WTC11 (cell line): ENCODE data around the gene RAP2B. TPM values are rescaled to one million over a fixed set of nuclear protein-coding genes. Genes with fewer than 3 reads are reported as not detected.

Experiments
- ATAC-seq: fragments of 200-7000 bp; cut with Tn5 transposase; 2 replicates; pipeline ENCODE4 v1.10.0; 2021; ENCODE audit warnings: mild to moderate bottlenecking, moderate library complexity
- CTCF ChIA-PET: fragments of 300-600 bp; sonication (Branson Sonifier 250); formaldehyde crosslinking; loops from one replicate; lab custom pipeline; 2021; ENCODE audit warnings: antibody characterized with exemption; lab: Charles Lee
- POLR2A ChIA-PET: fragments of 350-600 bp; sonication (Branson Sonifier 250); formaldehyde crosslinking; loops from one replicate; lab custom pipeline; 2021; ENCODE audit warnings: antibody characterized with exemption; lab: Charles Lee
- DNase-seq: peaks from one replicate; pipeline ENCODE4 v3.0.0; 2021; ENCODE audit warnings: low spot score
- H3K27ac Mint-ChIP-seq: 2 replicates; pipeline ENCODE4 v1.8.0; 2021; ENCODE audit warnings: mixed read lengths
- H3K27me3 Mint-ChIP-seq: 2 replicates; pipeline ENCODE4 v1.8.0; 2021; ENCODE audit warnings: low read depth, mild to moderate bottlenecking, moderate library complexity, mixed read lengths
- H3K36me3 Mint-ChIP-seq: 2 replicates; pipeline ENCODE4 v1.8.0; 2021; ENCODE audit warnings: mixed read lengths
- H3K4me1 Mint-ChIP-seq: 2 replicates; pipeline ENCODE4 v1.8.0; 2022; ENCODE audit warnings: mixed read lengths
- H3K4me3 Mint-ChIP-seq: 2 replicates; pipeline ENCODE4 v1.8.0; 2021; ENCODE audit warnings: mild to moderate bottlenecking, moderate library complexity, mixed read lengths
- H3K9me3 Mint-ChIP-seq: 2 replicates; pipeline ENCODE4 v1.8.0; 2021; ENCODE audit warnings: mixed read lengths
- ATF3 ChIP-seq: sonication (generic); formaldehyde crosslinking; conservative IDR thresholded peaks from 2 replicates; pipeline ENCODE4 v1.8.1; 2022; ENCODE audit warnings: mild to moderate bottlenecking, missing genetic modification reagents
- CREM ChIP-seq: sonication (generic); formaldehyde crosslinking; IDR thresholded peaks from 2 replicates; pipeline ENCODE4 v1.8.1; 2022; ENCODE audit warnings: mild to moderate bottlenecking, missing genetic modification reagents, moderate library complexity
- E2F4 ChIP-seq: sonication (generic); formaldehyde crosslinking; IDR thresholded peaks from 2 replicates; pipeline ENCODE4 v1.8.1; 2022; ENCODE audit warnings: low read depth, mild to moderate bottlenecking, moderate library complexity, missing genetic modification reagents, borderline replicate concordance
- EMX1 ChIP-seq: fragments of 250-450 bp; sonication (Bioruptor Pico); IDR thresholded peaks from 2 replicates; pipeline ENCODE4 v1.8.0; 2021; ENCODE audit warnings: mild to moderate bottlenecking
- FOXJ3 ChIP-seq: sonication (generic); formaldehyde crosslinking; IDR thresholded peaks from 2 replicates; pipeline ENCODE4 v1.9.0; 2021; ENCODE audit warnings: missing genetic modification reagents, mild to moderate bottlenecking, borderline replicate concordance
- HMGA2 ChIP-seq: fragments of 250-450 bp; sonication (Bioruptor Pico); IDR thresholded peaks from 2 replicates; pipeline ENCODE4 v1.4.0; 2021; ENCODE audit warnings: mild to moderate bottlenecking, moderate library complexity
- JUN ChIP-seq: sonication (generic); formaldehyde crosslinking; IDR thresholded peaks from 2 replicates; pipeline ENCODE4 v1.8.0; 2023; ENCODE audit warnings: mild to moderate bottlenecking, missing genetic modification reagents
- KAT7 ChIP-seq: sonication (generic); formaldehyde crosslinking; IDR thresholded peaks from 2 replicates; pipeline ENCODE4 v1.8.1; 2023; ENCODE audit warnings: missing genetic modification reagents, mild to moderate bottlenecking, borderline replicate concordance
- MXD4 ChIP-seq: fragments of 250-450 bp; sonication (Bioruptor Pico); IDR thresholded peaks from 2 replicates; pipeline ENCODE4 v1.8.0; 2021; ENCODE audit warnings: mild to moderate bottlenecking, moderate library complexity, borderline replicate concordance
- NR2C2 ChIP-seq: sonication (generic); formaldehyde crosslinking; IDR thresholded peaks from 2 replicates; pipeline ENCODE4 v1.8.0; 2022; ENCODE audit warnings: mild to moderate bottlenecking, missing genetic modification reagents
- PRRX2 ChIP-seq: fragments of 250-450 bp; sonication (Bioruptor Pico); IDR thresholded peaks from 2 replicates; pipeline ENCODE4 v1.8.0; 2021; ENCODE audit warnings: mild to moderate bottlenecking
- RORB ChIP-seq: fragments of 250-450 bp; sonication (Bioruptor Pico); IDR thresholded peaks from 2 replicates; pipeline ENCODE4 v1.9.0; 2021; ENCODE audit warnings: mild to moderate bottlenecking
- SMAD4 ChIP-seq: sonication (generic); formaldehyde crosslinking; IDR thresholded peaks from 2 replicates; pipeline ENCODE4 v1.8.0; 2022; ENCODE audit warnings: mild to moderate bottlenecking, missing genetic modification reagents
- SP1 ChIP-seq: sonication (generic); formaldehyde crosslinking; conservative IDR thresholded peaks from 2 replicates; pipeline ENCODE4 v1.8.1; 2022; ENCODE audit warnings: missing genetic modification reagents
- TEAD1 ChIP-seq: sonication (generic); formaldehyde crosslinking; IDR thresholded peaks from 2 replicates; pipeline ENCODE4 v1.8.0; 2022; ENCODE audit warnings: mild to moderate bottlenecking, missing genetic modification reagents
- TP53 ChIP-seq: sonication (generic); formaldehyde crosslinking; IDR thresholded peaks from 2 replicates; pipeline ENCODE4 v1.8.1; 2023; ENCODE audit warnings: mild to moderate bottlenecking, missing genetic modification reagents
- ZNF232 ChIP-seq: sonication (generic); formaldehyde crosslinking; IDR thresholded peaks from 2 replicates; pipeline ENCODE4 v1.8.0; 2022; ENCODE audit warnings: mild to moderate bottlenecking, missing genetic modification reagents
- ZNF396 ChIP-seq: fragments of 250-450 bp; sonication (Bioruptor Pico); IDR thresholded peaks from 2 replicates; pipeline ENCODE4 v1.8.0; 2021; ENCODE audit warnings: mild to moderate bottlenecking, moderate library complexity, borderline replicate concordance
- ZSCAN18 ChIP-seq: fragments of 250-450 bp; sonication (Bioruptor Pico); IDR thresholded peaks from 2 replicates; pipeline ENCODE4 v2.1.2; 2022; ENCODE audit warnings: mild to moderate bottlenecking, moderate library complexity
- total RNA-seq: library from RNA; stranded (reverse); gene quantifications from 3 replicates; pipeline ENCODE4 v1.2.3, GENCODE V29; 2021
- TF ChIP-seq, protein P1 (sequence below): sonication (generic); formaldehyde crosslinking; IDR thresholded peaks from 2 replicates; pipeline ENCODE4 v1.8.0; 2022; ENCODE audit warnings: mild to moderate bottlenecking, missing genetic modification reagents
- TF ChIP-seq, protein P2 (sequence below): sonication (generic); formaldehyde crosslinking; IDR thresholded peaks from 2 replicates; pipeline ENCODE4 v1.8.0; 2022; ENCODE audit warnings: mild to moderate bottlenecking, missing genetic modification reagents
- TF ChIP-seq, protein P3 (sequence below): sonication (generic); formaldehyde crosslinking; IDR thresholded peaks from 2 replicates; pipeline ENCODE4 v1.8.1; 2022; ENCODE audit warnings: mild to moderate bottlenecking, missing genetic modification reagents, moderate library complexity, borderline replicate concordance
- TF ChIP-seq, protein P4 (sequence below): sonication (generic); formaldehyde crosslinking; IDR thresholded peaks from 2 replicates; pipeline ENCODE4 v1.8.0; 2022; ENCODE audit warnings: missing genetic modification reagents

Gene RAP2B
- total RNA-seq, 1 experiment from 2014 or later: 25.6 TPM

- CTCF ChIA-PET: no interaction called here
- TF ChIP-seq, protein P1, sequence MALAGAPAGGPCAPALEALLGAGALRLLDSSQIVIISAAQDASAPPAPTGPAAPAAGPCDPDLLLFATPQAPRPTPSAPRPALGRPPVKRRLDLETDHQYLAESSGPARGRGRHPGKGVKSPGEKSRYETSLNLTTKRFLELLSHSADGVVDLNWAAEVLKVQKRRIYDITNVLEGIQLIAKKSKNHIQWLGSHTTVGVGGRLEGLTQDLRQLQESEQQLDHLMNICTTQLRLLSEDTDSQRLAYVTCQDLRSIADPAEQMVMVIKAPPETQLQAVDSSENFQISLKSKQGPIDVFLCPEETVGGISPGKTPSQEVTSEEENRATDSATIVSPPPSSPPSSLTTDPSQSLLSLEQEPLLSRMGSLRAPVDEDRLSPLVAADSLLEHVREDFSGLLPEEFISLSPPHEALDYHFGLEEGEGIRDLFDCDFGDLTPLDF (CRISPR knock-in tag): no peak
- TF ChIP-seq KAT7 (CRISPR knock-in tag): no peak
- TF ChIP-seq NR2C2 (CRISPR knock-in tag): no peak
- TF ChIP-seq CREM: no peak
- TF ChIP-seq TP53 (CRISPR knock-in tag): no peak
- no peak for TF ChIP-seq EMX1 (CRISPR knock-in tag)
- no peak for TF ChIP-seq ATF3 (CRISPR knock-in tag)
- TF ChIP-seq ZNF396 (CRISPR knock-in tag): no peak
- no peak for TF ChIP-seq HMGA2 (CRISPR knock-in tag)
- no peak for TF ChIP-seq PRRX2
- no peak for TF ChIP-seq TEAD1 (CRISPR knock-in tag)
- TF ChIP-seq SMAD4 (CRISPR knock-in tag): no peak
- TF ChIP-seq FOXJ3 (CRISPR knock-in tag): no peak
- TF ChIP-seq MXD4 (CRISPR knock-in tag): no peak
- no peak for TF ChIP-seq JUN (CRISPR knock-in tag)
- TF ChIP-seq, protein P2, sequence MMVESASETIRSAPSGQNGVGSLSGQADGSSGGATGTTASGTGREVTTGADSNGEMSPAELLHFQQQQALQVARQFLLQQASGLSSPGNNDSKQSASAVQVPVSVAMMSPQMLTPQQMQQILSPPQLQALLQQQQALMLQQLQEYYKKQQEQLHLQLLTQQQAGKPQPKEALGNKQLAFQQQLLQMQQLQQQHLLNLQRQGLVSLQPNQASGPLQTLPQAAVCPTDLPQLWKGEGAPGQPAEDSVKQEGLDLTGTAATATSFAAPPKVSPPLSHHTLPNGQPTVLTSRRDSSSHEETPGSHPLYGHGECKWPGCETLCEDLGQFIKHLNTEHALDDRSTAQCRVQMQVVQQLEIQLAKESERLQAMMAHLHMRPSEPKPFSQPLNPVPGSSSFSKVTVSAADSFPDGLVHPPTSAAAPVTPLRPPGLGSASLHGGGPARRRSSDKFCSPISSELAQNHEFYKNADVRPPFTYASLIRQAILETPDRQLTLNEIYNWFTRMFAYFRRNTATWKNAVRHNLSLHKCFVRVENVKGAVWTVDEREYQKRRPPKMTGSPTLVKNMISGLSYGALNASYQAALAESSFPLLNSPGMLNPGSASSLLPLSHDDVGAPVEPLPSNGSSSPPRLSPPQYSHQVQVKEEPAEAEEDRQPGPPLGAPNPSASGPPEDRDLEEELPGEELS (CRISPR knock-in tag): no peak
- H3K36me3 Mint-ChIP-seq: no peaks in the 10 kb centered on the region
- no peaks in the 10 kb centered on the region for H3K27me3 Mint-ChIP-seq
- H3K9me3 Mint-ChIP-seq: peaks cover 8% of the 10 kb centered on the region
- H3K4me3 Mint-ChIP-seq: no peak overlapping the region
- peaks cover 2% of the 10 kb centered on the region; the same call in 1 of the 2 replicates for H3K4me1 Mint-ChIP-seq
- DNase-seq: no peak
- no peak for ATAC-seq
- no peak overlapping the region for H3K27ac Mint-ChIP-seq
- POLR2A ChIA-PET: no interaction called here
Measured at GRCh38 chr3:153144779-153145178, 17.2 kb upstream of the RAP2B start.

GRCh38 chr3:153145454-153145853, 16.6 kb upstream of the RAP2B start:
- Mint-ChIP-seq H3K4me1 (peaks cover 2% of the 10 kb centered on the region; the same call in 1 of the 2 replicates), H3K27ac (no peak overlapping the region), H3K27me3 (no peaks in the 10 kb centered on the region), H3K4me3 (no peak overlapping the region), H3K9me3 (peaks cover 8% of the 10 kb centered on the region), H3K36me3 (no peaks in the 10 kb centered on the region)
- ChIA-PET POLR2A (no interaction called here), CTCF (no interaction called here)
- ATAC-seq (no peak), DNase-seq (no peak)
- TF ChIP-seq RORB (no peak), ZSCAN18 (no peak), ATF3 (CRISPR knock-in tag) (no peak), E2F4 (CRISPR knock-in tag) (no peak), SP1 (CRISPR knock-in tag) (no peak), ZNF232 (no peak)
- TF ChIP-seq, protein P3, sequence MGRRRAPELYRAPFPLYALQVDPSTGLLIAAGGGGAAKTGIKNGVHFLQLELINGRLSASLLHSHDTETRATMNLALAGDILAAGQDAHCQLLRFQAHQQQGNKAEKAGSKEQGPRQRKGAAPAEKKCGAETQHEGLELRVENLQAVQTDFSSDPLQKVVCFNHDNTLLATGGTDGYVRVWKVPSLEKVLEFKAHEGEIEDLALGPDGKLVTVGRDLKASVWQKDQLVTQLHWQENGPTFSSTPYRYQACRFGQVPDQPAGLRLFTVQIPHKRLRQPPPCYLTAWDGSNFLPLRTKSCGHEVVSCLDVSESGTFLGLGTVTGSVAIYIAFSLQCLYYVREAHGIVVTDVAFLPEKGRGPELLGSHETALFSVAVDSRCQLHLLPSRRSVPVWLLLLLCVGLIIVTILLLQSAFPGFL (CRISPR knock-in tag): no peak
- TF ChIP-seq, protein P4, sequence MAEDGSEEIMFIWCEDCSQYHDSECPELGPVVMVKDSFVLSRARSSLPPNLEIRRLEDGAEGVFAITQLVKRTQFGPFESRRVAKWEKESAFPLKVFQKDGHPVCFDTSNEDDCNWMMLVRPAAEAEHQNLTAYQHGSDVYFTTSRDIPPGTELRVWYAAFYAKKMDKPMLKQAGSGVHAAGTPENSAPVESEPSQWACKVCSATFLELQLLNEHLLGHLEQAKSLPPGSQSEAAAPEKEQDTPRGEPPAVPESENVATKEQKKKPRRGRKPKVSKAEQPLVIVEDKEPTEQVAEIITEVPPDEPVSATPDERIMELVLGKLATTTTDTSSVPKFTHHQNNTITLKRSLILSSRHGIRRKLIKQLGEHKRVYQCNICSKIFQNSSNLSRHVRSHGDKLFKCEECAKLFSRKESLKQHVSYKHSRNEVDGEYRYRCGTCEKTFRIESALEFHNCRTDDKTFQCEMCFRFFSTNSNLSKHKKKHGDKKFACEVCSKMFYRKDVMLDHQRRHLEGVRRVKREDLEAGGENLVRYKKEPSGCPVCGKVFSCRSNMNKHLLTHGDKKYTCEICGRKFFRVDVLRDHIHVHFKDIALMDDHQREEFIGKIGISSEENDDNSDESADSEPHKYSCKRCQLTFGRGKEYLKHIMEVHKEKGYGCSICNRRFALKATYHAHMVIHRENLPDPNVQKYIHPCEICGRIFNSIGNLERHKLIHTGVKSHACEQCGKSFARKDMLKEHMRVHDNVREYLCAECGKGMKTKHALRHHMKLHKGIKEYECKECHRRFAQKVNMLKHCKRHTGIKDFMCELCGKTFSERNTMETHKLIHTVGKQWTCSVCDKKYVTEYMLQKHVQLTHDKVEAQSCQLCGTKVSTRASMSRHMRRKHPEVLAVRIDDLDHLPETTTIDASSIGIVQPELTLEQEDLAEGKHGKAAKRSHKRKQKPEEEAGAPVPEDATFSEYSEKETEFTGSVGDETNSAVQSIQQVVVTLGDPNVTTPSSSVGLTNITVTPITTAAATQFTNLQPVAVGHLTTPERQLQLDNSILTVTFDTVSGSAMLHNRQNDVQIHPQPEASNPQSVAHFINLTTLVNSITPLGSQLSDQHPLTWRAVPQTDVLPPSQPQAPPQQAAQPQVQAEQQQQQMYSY: no peak
